Neural cell (in vitro differentiated cells): ENCODE results near the gene DHCR24. TPM values are rescaled to one million over a fixed set of nuclear protein-coding genes. Genes with fewer than 3 reads are reported as not detected.

Source experiments
- H2AFZ ChIP-seq: fragments of 200-600, 300-800 bp; sonication (generic), shearing (Covaris generic); 2 replicates; pipeline ENCODE4 v1.6.0; 2014; ENCODE audit warnings: low read depth, mild to moderate bottlenecking, antibody characterized with exemption, low read length, moderate library complexity
- H3F3A ChIP-seq: fragments of 200-600 bp; shearing (Covaris generic); 2 replicates; pipeline ENCODE4 v1.6.1; 2016; ENCODE audit warnings: mild to moderate bottlenecking, moderate library complexity, mixed read lengths, antibody characterized with exemption, low read length; ENCODE audit not compliant: insufficient read depth, poor library complexity, severe bottlenecking
- H3K27ac ChIP-seq: fragments of 200-600, 300-800 bp; sonication (generic), shearing (Covaris generic); 2 replicates; pipeline ENCODE4 v1.5.1; 2014; ENCODE audit warnings: mild to moderate bottlenecking, low read length, moderate library complexity
- H3K27me3 ChIP-seq: fragments of 300-800, 200-600 bp; sonication (generic), shearing (Covaris generic); 2 replicates; pipeline ENCODE4 v1.6.0; 2014; ENCODE audit warnings: mild to moderate bottlenecking, low read depth, low read length, moderate library complexity; ENCODE audit not compliant: insufficient read depth
- H3K36me3 ChIP-seq: fragments of 300-800, 200-600 bp; sonication (generic), shearing (Covaris generic); 2 replicates; pipeline ENCODE4 v1.5.1; 2014; ENCODE audit warnings: mild to moderate bottlenecking, antibody characterized with exemption, low read length, moderate library complexity; ENCODE audit not compliant: insufficient read depth
- H3K4me2 ChIP-seq: fragments of 300-800, 200-600 bp; sonication (generic), shearing (Covaris generic); 2 replicates; pipeline ENCODE4 v1.6.0; 2014; ENCODE audit warnings: mild to moderate bottlenecking, low read length
- H3K4me3 ChIP-seq: fragments of 300-800, 200-600 bp; sonication (generic), shearing (Covaris generic); 2 replicates; pipeline ENCODE4 v1.5.1; 2014; ENCODE audit warnings: mild to moderate bottlenecking, low read length, moderate library complexity
- H3K79me2 ChIP-seq: fragments of 200-600 bp; shearing (Covaris generic); replicated peaks from 2 replicates; pipeline ENCODE4 v1.6.0; 2014; ENCODE audit warnings: mild to moderate bottlenecking, low read length, moderate library complexity; ENCODE audit not compliant: insufficient read depth
- H3K9ac ChIP-seq: fragments of 300-800, 200-600 bp; sonication (generic), shearing (Covaris generic); 2 replicates; pipeline ENCODE4 v1.6.1; 2016; ENCODE audit warnings: mild to moderate bottlenecking, low read length, mixed read lengths
- H3K9me2 ChIP-seq: fragments of 200-600 bp; shearing (Covaris generic); 2 replicates; pipeline ENCODE4 v1.6.1; 2016; ENCODE audit warnings: mild to moderate bottlenecking, low read length, mixed read lengths; ENCODE audit not compliant: insufficient read depth
- H3K9me3 ChIP-seq: fragments of 200-600, 300-800 bp; sonication (generic), shearing (Covaris generic); 2 replicates; pipeline ENCODE4 v1.6.1; 2016; ENCODE audit warnings: mild to moderate bottlenecking, mixed run types, low read length, moderate library complexity, mixed read lengths
- H4K20me1 ChIP-seq: fragments of 200-600 bp; shearing (Covaris generic); 2 replicates; pipeline ENCODE4 v1.6.1; 2016; ENCODE audit warnings: mild to moderate bottlenecking, mixed run types; ENCODE audit not compliant: insufficient read depth
- CTCF ChIP-seq: fragments of 450-650 bp; IDR thresholded peaks from 2 replicates; pipeline ENCODE4 v1.5.1; 2014; ENCODE audit warnings: antibody characterized with exemption, mild to moderate bottlenecking, moderate library complexity; ENCODE audit not compliant: poor library complexity, severe bottlenecking
- EP300 ChIP-seq: fragments of 450-650 bp; conservative IDR thresholded peaks from 2 replicates; pipeline ENCODE4 v1.6.1; 2014; ENCODE audit warnings: antibody characterized with exemption, mild to moderate bottlenecking, moderate library complexity; ENCODE audit not compliant: poor library complexity, severe bottlenecking
- EZH2 ChIP-seq: fragments of 200-600, 300-800 bp; shearing (Covaris generic), sonication (generic); IDR thresholded peaks from 2 replicates; pipeline ENCODE4 v1.6.1; 2014; ENCODE audit warnings: antibody characterized with exemption, low read length, borderline replicate concordance, mild to moderate bottlenecking; ENCODE audit not compliant: insufficient read depth, poor library complexity, severe bottlenecking
- MXI1 ChIP-seq: fragments of 450-650 bp; conservative IDR thresholded peaks from 2 replicates; pipeline ENCODE4 v1.6.1; 2014; ENCODE audit warnings: antibody characterized with exemption, mild to moderate bottlenecking; ENCODE audit not compliant: poor library complexity, severe bottlenecking
- POLR2AphosphoS5 ChIP-seq: IDR thresholded peaks from 2 replicates; pipeline ENCODE4 v1.6.1; 2012
- RAD21 ChIP-seq: fragments of 450-650 bp; conservative IDR thresholded peaks from 2 replicates; pipeline ENCODE4 v1.6.1; 2014; ENCODE audit warnings: antibody characterized with exemption, mild to moderate bottlenecking, moderate library complexity
- SMC3 ChIP-seq: fragments of 450-650 bp; conservative IDR thresholded peaks from 2 replicates; pipeline ENCODE4 v1.6.1; 2014; ENCODE audit warnings: antibody characterized with exemption, mild to moderate bottlenecking, moderate library complexity; ENCODE audit not compliant: poor library complexity
- TAF1 ChIP-seq: IDR thresholded peaks from 2 replicates; pipeline ENCODE4 v1.6.1; 2012; ENCODE audit warnings: low read depth
- polyA plus RNA-seq: library from polyadenylated mRNA; depleted of rRNA; stranded (reverse); fragments of >200 nt; gene quantifications from 2 replicates; pipeline ENCODE4 v1.2.3, GENCODE V29; 2014
- TF ChIP-seq, protein P1 (sequence below): IDR thresholded peaks from 2 replicates; pipeline ENCODE4 v1.6.1; 2012; ENCODE audit warnings: borderline replicate concordance

DHCR24 gene
- polyA plus RNA-seq, 1 donor from 2014 or later, result 91.3 TPM

DNA sequence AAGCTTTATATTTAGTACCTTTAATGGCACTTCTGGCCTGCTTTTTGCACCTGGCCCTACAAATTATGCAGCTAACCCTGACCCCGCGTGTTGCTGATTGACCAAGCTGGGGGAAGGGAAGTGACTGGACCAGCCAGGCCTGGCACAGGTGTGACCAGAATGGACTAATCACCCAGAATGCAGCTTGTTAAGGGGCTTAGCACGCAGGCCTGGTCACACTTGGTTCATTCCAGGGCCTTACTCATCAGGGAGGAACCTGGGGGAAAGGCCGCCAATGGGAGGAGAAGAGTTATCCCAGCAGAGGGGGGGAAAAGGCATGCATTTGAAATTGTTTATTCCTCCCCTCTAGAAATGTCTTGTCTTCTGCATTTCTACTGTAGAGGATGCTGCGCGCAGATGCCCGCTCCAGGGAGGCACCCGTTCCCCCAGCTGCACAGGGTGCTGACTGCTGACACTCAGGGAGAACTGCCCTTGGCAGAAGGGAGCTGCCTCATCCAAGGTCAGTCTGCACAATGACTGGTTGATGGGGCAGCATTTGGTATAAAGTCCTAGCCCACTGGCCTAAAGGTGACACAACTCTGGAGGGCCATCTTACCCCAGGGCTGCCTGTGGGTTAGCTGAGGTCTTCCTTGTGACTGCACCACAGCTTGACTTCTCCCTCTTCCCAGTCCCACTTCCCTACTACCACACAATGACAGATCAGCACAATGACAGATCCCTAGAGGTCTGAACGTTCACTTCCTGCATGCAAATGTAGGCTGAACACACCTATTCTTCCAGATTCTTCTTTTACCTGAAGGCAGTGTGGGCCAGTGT, 29.0 kb downstream of the DHCR24 start:
- H3K79me2 ChIP-seq, result no peaks in the 10 kb centered on the region
- no peaks in the 10 kb centered on the region for H4K20me1 ChIP-seq
- no peak overlapping the region for H3K4me3 ChIP-seq
- H3K27ac ChIP-seq, result no peak overlapping the region
- H3K9me2 ChIP-seq, result no peaks in the 10 kb centered on the region
- H3K9ac ChIP-seq, result no peak overlapping the region
- no peaks in the 10 kb centered on the region for H3F3A ChIP-seq
- no peaks in the 10 kb centered on the region for H3K27me3 ChIP-seq
- no peak for TF ChIP-seq RAD21
- no peak for TF ChIP-seq EZH2
- TF ChIP-seq POLR2AphosphoS5, result no peak
- TF ChIP-seq EP300, result no peak
- TF ChIP-seq MXI1, result no peak
- no peak for TF ChIP-seq CTCF
- H3K4me2 ChIP-seq, result no peak overlapping the region
- H3K36me3 ChIP-seq, result no peaks in the 10 kb centered on the region
- no peaks in the 10 kb centered on the region for H3K9me3 ChIP-seq
- no peak overlapping the region for H2AFZ ChIP-seq

GRCh38 chr1:54857141-54857540, 29.9 kb downstream of the DHCR24 start:
- no peak overlapping the region for H3K4me2 ChIP-seq
- H3K9me2 ChIP-seq, result no peaks in the 10 kb centered on the region
- H3K27ac ChIP-seq, result no peak overlapping the region
- no peak overlapping the region for H2AFZ ChIP-seq
- no peak for TF ChIP-seq MXI1
- TF ChIP-seq CTCF, result no peak
- TF ChIP-seq RAD21, result no peak
- no peak for TF ChIP-seq SMC3
- no peak for TF ChIP-seq POLR2AphosphoS5
- no peak for TF ChIP-seq TAF1
- TF ChIP-seq, protein P1, sequence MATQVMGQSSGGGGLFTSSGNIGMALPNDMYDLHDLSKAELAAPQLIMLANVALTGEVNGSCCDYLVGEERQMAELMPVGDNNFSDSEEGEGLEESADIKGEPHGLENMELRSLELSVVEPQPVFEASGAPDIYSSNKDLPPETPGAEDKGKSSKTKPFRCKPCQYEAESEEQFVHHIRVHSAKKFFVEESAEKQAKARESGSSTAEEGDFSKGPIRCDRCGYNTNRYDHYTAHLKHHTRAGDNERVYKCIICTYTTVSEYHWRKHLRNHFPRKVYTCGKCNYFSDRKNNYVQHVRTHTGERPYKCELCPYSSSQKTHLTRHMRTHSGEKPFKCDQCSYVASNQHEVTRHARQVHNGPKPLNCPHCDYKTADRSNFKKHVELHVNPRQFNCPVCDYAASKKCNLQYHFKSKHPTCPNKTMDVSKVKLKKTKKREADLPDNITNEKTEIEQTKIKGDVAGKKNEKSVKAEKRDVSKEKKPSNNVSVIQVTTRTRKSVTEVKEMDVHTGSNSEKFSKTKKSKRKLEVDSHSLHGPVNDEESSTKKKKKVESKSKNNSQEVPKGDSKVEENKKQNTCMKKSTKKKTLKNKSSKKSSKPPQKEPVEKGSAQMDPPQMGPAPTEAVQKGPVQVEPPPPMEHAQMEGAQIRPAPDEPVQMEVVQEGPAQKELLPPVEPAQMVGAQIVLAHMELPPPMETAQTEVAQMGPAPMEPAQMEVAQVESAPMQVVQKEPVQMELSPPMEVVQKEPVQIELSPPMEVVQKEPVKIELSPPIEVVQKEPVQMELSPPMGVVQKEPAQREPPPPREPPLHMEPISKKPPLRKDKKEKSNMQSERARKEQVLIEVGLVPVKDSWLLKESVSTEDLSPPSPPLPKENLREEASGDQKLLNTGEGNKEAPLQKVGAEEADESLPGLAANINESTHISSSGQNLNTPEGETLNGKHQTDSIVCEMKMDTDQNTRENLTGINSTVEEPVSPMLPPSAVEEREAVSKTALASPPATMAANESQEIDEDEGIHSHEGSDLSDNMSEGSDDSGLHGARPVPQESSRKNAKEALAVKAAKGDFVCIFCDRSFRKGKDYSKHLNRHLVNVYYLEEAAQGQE, result no peak
- TF ChIP-seq EP300, result no peak
- TF ChIP-seq EZH2, result no peak
- H3K9ac ChIP-seq, result no peak overlapping the region
- H4K20me1 ChIP-seq, result no peaks in the 10 kb centered on the region
- H3K9me3 ChIP-seq, result no peaks in the 10 kb centered on the region
- H3K36me3 ChIP-seq, result peaks cover 4% of the 10 kb centered on the region
- no peaks in the 10 kb centered on the region for H3F3A ChIP-seq
- no peaks in the 10 kb centered on the region for H3K27me3 ChIP-seq
- no peak overlapping the region for H3K4me3 ChIP-seq
- H3K79me2 ChIP-seq, result no peaks in the 10 kb centered on the region
